Fibroblast of gingiva (primary cell): Measurements from ENCODE around the gene ZCWPW1.

Source experiments
- DNase-seq: peaks from one replicate; pipeline ENCODE4 v3.0.0-alpha.2; 2011; ENCODE audit warnings: low read depth

Gene ZCWPW1

DNA sequence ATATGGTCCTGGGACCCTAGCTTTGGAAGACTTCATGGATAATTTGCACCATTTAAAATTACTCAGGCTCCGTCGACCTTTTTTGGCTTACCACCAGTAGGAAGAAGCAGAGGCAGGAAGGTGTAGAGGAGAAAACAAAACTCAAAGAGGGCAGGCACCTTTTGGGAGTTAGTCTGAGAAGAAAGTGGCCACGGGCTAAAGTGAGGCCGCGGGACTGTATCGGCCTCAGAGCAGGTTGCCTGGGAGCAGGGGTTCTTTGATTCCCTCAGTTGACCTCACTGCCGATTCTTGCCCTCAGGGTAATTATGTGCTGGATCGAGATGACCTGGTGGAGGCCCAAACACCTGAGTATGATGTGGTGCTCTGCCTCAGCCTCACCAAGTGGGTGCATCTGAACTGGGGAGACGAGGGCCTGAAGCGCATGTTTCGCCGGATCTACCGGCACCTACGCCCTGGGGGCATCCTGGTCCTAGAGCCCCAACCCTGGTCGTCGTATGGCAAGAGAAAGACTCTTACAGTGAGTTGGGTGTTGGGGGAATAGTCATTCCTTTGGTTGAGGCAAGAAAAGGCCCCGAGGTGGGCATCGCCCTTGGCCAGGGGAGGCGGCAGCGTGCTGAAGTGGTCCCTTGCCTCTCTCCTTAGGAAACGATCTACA lies 4.2 kb upstream of the ZCWPW1 start:
- no peak for DNase-seq

GRCh38 chr7:100432053-100432452 lies 3.5 kb upstream of the ZCWPW1 start:
- no peak for DNase-seq

DNA sequence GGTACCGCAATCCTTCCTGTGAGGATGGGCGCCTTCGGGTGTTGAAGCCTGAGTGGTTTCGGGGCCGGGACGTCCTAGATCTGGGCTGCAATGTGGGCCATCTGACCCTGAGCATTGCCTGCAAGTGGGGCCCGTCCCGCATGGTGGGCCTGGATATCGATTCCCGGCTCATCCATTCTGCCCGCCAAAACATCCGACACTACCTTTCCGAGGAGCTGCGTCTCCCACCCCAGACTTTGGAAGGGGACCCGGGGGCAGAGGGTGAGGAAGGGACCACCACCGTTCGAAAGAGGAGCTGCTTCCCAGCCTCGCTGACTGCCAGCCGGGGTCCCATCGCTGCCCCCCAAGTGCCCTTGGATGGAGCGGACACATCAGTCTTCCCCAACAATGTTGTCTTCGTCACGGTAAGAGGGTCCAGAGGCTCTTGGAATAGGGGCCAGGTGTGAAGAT lies 2.8 kb upstream of the ZCWPW1 start:
- DNase-seq: no peak

DNA sequence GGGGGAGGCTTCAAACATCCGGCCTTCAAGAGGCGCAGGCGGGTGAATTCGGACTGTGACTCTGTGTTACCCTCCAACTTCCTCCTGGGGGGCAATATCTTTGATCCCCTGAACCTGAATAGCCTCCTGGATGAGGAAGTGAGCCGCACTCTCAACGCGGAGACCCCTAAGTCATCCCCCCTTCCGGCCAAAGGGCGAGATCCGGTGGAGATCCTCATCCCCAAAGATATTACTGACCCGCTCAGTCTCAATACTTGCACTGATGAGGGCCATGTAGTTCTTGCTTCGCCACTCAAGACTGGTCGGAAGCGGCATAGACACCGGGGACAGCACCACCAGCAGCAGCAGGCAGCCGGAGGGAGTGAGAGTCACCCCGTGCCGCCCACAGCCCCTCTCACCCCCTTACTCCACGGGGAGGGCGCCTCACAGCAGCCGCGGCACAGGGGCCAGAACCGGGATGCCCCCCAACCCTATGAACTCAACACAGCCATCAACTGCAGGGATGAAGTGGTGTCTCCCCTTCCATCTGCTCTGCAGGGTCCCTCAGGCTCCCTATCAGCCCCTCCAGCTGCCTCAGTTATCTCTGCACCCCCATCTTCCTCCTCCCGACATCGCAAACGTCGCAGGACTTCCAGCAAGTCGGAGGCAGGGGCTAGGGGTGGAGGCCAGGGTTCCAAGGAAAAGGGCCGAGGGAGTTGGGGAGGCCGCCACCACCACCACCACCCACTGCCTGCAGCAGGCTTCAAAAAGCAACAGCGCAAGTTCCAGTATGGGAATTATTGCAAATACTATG lies 2.2 kb upstream of the ZCWPW1 start:
- peak; percentile 23 for DNase-seq

DNA sequence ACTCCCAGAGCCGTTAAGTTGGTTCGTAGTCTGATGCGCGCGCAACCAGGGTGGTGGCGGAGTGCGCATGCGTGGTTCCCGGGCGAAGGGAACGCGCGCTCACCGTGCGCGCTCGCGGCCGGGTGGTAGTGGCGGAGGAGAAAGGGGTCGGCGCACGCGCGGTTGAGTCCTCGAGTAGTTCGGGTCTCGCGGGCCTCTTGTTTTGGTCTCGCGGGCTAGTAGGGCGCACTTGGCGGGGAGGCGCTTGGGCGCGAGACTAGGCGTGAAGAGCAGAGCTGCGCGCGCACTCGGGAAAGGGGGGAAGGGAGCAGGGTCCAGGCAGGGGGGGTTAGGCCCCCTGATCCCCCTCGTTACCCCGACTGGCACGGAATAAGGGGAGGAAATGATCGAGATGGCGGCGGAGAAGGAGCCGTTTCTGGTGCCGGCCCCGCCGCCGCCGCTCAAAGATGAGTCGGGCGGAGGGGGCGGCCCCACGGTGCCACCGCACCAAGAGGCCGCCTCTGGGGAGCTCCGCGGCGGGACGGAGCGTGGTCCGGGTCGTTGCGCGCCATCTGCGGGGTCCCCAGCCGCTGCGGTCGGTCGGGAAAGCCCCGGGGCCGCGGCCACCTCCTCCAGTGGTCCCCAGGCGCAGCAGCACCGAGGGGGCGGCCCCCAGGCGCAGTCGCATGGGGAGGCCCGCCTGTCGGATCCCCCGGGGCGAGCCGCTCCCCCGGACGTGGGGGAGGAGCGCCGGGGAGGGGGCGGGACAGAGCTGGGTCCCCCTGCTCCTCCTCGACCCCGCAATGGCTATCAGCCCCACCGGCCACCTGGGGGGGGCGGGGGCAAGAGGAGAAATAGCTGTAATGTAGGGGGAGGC lies 1.4 kb upstream of the ZCWPW1 start, which contains the start of gene MEPCE:
Gene MEPCE, plus strand, starts transcription at position 195 of the 856 bp plus-strand sequence. Its CDS starts 188 bp downstream, at position 383.
- peak; percentile 95 for DNase-seq

DNA sequence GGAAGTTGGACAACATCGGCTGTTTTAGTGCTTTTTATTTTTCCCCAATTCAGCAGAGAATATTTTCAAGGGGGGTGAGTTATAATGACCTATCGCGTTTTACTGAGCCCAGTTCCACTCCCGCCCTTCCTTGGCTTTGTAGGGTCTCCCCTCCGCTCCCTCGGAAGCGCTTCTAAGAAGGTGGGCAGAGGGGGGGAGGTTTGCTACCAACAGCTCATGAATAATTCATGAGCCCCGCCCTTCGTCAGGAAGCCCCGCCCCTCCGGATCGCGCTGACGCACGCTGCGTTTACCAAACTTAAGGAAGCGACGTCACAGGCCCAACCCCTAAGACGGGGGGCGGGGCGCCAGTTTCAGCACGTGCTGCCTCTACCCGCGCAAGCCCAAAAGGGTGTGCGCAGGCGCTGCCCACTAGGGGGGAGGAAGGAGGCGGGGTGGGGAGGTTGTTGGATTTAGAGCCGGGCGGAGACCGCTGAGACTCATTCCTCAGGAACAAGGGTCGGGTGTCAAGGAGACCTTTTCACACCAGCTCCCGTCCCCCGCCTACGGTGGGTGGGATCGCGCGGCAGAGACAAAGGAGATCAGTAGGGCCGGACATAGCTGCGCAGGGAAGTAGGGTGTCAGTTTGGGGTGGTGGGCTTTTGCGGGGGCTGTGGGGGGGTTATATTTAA lies 599 bp upstream of the ZCWPW1 start:
- DNase-seq: peak; percentile 100

GRCh38 chr7:100427762-100428198 lies 723 bp downstream of the ZCWPW1 start:
- no peak for DNase-seq

- no peak for DNase-seq
Observed at GRCh38 chr7:100426516-100426915, 2.0 kb downstream of the ZCWPW1 start.

GRCh38 chr7:100425347-100425746 lies 3.2 kb downstream of the ZCWPW1 start:
- DNase-seq: no peak

- no peak for DNase-seq
Observed at GRCh38 chr7:100423315-100423714, 5.2 kb downstream of the ZCWPW1 start.

DNA sequence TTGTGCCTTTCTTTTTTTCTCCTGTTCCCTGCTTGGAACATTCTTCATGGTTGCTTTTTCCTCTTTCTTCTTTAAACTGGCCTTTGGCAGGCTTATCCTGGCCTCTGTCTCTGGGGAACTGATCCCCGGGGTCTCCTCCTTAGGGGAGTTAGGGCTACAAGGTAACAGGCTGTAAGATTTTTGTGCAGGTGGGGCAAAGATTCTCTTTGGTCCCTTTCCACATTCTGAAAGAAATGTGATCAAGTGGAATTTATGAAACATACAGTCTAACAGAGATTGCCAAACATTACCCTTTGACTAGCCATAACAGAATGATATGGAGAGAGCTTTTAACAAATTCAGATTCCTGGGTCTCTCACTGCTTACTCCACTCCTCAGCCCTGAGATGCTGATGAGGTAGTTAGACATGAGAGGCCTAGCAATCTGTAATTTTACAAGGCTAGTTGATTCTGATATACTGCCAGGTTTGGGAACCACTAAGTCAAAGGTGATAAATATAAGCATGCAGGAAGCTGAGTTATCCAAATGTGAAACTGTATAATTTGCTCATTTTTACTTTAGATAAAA lies 8.8 kb downstream of the ZCWPW1 start:
- DNase-seq: no peak

DNA sequence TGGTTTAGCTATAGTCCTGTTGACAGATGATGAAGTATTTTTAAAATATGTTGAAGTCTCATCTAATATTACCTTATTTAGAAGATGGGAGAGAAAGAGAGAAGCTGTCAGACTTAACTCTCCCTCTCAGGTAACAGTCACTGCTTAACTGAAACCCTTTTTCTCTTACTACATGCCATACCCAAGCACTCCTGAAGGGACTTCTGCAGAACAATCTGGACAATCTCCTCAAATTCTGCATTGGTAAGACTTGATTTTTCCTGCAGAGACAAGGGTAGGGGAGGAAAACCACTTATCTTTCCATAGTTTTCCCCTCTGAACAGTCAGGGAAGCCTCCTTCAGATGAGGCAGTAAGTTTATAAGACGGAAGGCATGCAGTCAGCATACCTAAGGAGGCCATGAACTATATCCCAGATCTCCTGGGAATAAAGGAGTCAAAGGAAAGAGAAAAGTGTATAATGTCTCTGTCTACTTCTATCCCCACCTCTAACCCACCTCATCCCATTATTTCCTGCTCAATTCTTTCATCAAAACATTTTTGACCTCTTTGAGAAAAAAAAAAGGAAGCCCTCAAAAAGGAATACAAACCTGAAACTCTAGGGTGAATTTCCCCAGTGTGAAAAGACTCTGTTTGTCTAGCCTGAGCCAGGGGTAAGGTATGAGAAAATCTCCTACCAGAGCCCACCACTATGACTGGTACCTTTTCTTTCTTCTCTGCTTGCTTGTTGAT lies 9.4 kb downstream of the ZCWPW1 start:
- DNase-seq: no peak

DNA sequence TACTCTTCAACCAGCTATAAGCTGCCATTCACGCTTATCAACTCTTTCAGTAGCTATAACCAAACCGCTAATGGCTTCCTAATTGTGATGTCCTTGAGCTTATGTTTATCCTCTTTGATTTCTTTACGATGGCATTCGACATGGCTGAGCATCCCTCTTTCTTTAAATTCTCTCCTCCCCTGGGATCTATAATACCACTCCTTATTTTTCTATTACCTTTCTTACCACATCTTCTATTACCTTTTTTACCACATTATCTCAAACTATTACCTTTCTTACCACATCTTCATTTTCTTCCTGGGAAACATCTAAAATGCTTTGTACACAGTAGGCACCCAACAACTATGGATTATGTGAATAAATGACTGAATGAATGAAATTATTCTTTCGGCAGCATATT lies 13.1 kb downstream of the ZCWPW1 start:
- no peak for DNase-seq

DNA sequence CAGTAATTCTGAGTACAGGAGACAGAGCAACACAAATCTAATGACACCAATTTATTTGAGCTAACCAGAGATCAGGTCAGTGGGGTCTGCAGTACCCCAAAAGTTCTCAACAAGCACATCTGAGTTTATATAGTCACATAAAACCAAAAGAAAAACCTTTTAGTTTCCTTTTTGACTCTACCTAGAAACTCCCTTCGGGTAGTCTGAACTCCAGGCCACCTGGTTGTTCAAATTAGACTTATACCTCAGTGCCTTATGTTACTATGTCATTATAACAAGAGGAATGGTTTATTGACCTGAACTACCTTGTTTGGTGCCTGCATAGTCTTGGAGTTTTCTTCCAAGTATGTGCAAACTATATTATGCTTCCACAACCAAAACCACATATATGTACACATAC lies 14.6 kb downstream of the ZCWPW1 start:
- DNase-seq: no peak

DNA sequence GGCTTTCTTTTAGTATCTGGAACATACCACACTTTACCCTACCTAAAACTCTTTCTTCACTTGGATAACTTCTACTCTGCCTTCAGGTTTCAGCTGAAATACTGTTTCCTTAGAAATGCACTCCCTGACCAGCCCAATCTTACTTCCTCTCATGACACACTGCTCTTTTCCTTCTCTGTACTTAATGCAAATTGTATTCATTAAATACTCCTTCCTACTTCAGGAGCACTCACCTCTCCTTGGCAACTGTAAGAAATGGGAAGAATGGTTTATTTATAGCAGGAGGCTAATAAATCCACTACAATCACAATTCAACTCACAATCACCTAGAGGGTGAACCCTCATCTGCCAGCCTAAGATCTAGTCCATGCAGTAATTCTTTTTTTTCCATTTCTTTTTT lies 15.2 kb downstream of the ZCWPW1 start:
- DNase-seq: no peak

DNA sequence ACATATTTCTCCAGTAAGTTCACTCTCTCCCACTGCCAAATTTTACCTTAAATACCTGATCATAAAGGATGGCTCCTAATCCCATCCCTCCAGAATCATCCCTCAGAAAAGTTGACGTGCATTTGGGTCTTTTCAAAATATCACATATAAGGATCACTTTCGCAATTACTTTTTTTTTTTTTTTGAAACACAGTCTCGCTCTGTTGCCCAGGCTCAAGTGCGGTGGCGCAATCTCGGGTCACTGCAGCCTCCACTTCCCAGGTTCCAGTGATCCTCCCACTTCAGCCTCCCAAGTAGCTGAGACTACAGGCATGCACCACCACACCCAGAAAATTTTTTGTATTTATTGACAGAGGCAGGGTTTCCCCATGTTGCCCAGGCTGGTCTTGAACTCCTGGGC lies 17.4 kb downstream of the ZCWPW1 start:
- no peak for DNase-seq

- peak; percentile 57 for DNase-seq
Observed at GRCh38 chr7:100407285-100408180, 21.0 kb downstream of the ZCWPW1 start.

GRCh38 chr7:100406767-100407166 lies 21.7 kb downstream of the ZCWPW1 start:
- DNase-seq: no peak

- no peak for DNase-seq
Observed at GRCh38 chr7:100402241-100402640, 26.3 kb downstream of the ZCWPW1 start.

GRCh38 chr7:100401811-100402210 lies 26.7 kb downstream of the ZCWPW1 start:
- no peak for DNase-seq
